Hypothalamus (tissue), 51 donors: ENCODE results near the gene SETD2.
"Not testable (repeated sequence)": the region's sequence is repeated elsewhere in the genome, so short reads cannot be mapped to it uniquely, and the experiment has no call there.

ENCODE experiments used
- DNase-seq, 51 donors: peaks; one replicate each; lab custom pipeline; 2025; lab: John Stamatoyannopoulos, UW

The SETD2 gene

DNA sequence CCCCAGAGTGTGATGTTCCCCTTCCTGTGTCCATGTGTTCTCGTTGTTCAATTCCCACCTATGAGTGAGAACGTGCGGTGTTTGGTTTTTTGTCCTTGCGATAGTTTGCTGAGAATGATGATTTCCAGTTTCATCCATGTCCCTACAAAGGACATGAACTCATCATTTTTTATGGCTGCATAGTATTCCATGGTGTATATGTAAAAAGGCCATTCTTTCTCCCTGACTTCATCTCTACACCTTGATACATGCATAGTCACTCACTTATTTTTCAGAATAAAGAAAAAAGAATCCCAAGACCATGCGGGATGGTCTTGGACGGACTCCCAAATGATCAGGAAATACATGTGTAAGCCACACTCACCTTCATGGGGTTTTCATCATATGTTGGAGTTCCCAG is 126.6 kb downstream of the SETD2 start:
- not testable (repeated sequence) for DNase-seq

DNA sequence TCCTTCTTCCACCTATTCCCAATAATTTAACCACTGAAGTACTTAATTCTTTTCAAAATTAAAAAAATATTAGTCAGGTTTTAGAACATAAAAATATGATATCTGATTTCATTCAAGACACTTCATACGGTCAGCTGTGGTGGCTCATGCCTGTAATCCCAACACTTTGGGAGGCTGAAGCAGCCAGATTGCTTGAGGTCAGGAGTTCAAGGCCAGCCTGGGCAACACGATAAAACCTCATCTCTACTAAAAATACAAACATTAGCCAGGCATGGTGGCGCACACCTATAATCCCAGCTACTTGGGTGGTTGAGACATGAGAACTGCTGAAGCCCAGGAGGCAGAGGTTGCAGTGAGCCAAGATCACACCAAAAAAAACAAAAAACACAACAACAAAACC is 127.8 kb downstream of the SETD2 start:
- no peak for DNase-seq

DNA sequence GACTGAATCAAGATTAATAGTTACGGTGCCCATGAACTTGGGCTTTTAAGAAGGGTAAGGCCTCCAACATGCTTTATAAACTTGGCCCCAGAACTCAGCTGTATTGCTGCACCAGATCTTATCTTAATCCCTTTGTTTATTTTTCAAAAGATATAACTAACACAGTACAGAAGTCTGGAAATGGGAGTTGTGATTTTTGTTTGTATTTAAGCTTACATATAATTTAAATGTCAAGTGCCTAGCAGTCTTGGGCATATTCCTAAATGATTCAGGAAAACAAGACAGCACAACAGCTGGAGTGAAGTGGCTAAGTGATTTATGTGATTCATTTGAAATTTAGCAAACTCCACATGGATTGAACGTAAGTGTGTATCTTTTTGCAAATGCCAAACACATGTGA is 128.3 kb downstream of the SETD2 start:
- DNase-seq, result no peak

DNA sequence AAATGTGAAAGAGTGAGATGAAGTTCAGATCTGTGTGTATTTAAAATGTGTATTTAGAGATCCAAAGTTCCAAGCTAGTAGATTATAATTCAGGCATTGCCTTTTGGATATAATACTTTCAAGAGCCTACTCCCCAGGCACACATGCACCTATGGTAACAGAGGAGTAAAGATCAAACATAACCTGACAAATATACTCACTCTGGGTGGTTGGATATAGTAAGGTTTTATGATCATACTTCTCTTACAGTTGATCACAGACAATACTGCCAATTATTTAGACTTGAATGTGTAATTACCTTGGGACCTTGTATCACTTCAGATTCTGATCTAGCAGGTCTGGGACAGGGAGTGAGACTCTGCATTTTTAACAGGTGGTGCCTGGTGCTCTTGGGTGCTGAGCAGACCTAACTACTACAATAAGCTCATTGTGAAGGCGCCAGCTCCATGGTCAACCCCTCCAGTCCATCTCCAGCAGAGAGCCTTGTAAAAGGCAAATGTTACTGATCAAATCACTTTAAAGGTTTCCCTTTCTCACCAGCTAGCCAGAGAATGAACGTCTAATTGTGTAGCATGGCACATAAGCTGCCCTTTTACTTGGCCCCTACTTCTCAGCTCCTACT is 128.9 kb downstream of the SETD2 start:
- peak in 8 of 51 donors; percentile 9 to 44 (median 12) for DNase-seq

DNA sequence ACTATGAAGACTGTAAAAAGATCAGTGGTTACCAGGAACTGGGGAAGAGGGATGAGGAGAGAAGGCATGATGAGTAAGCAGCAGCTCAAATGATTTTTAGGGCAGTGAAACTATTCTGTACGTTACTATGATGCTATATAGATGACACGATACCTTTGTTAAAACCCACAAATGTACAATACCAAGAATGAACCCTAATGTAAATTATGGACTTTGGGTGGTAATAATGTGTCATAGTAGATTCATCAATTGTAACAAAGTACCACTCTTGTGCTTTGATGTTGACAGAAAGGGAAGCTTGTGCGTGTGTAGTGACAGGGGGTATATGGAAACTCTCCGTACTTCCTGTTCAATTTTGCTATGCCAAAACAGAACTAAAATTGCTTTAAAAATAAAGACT is 132.9 kb downstream of the SETD2 start:
- DNase-seq, result not testable (repeated sequence)

DNA sequence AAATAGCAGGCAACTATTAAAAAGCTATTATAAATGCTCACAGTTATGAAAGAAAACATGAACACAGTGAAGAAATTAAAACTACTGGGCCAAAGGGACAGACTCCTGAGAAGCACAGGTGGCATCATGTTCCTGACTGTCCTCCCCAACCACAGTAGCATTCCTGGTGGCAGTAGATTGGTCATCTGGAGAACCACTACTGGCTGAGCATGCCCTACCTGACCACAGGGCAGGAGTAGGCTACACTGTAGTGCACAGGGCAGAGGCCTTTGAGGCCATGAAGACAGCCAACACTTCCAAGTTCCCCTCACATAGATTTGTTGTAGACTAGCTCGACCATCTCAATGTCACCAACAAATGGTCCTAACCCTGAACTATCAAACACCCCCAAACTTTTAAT is 135.2 kb downstream of the SETD2 start:
- DNase-seq, result no peak

DNA sequence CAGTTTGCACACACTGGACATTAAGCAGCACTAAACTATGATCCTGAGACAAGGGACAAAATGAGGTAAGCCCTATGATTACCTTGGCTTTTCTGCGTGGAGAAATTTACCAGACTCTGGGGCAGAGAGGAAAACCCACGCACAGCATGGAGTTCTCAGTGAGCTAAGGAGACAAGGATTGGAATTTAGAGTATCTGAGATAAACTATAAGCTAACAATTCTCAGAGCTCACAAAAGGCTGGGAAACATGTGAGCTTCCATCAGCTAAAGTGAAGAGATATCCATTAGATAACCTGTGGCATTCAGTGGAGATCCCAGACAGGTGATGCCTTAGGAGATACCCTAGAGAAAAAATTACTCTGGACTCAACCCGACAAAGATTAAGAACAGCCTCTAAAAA is 135.8 kb downstream of the SETD2 start:
- DNase-seq, result no peak

DNA sequence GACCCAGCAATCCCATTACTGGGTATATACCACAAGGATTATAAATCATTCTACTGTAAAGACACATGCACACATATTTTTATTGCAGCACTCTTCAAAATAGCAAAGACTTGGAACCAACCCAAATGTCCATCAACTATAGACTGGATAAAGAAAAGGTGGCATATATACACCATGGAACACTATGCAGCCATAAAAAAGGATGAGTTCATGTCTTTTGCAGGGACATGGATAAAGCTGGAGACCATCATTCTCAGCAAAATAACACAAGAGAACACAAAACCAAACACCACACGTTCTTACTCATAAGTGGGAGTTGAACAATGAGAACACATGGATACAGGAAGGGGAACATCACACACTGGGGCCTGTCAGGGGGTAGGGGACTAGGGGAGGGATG is 137.5 kb downstream of the SETD2 start:
- not testable (repeated sequence) for DNase-seq

DNA sequence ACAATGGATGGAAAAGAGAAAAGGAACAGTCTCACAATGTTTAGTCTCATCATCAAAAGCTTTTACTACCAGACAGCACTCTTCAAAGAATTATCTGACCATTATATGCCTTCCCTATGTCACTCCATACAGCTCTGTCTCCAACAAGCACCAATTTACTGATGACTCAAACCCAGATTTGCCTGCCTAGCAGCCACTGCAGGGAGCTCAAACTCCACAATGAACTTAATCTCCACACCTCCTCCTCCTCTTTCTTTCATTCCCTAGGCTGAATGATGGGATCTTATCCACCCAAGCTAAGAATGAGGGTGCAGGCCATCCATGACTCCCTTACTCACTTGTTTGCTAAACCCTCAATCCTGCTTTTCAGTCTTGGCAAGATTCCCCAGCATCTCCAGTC is 139.0 kb downstream of the SETD2 start:
- DNase-seq, result peak in 1 of 51 donors; percentile 24

DNA sequence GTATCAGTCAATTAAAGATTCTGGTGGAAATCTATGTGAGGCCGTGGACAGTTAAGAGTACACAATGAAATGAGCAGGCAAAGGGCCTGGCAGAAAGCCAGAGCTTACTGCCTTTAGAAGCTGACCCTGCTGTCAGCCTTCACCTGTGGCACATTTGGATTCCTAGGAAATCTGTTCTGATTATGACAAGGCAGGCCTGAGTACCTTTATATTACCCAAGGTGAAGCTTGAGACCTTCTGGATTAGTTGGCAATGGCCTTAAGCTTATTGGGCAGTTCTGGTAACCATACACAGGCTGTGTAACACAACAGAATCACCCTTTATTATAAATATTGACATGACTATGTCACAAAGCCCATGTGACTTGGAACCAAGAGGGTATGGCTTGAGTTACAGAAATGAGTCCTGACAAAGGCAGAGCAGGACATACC is 141.3 kb downstream of the SETD2 start:
- DNase-seq, result no peak

DNA sequence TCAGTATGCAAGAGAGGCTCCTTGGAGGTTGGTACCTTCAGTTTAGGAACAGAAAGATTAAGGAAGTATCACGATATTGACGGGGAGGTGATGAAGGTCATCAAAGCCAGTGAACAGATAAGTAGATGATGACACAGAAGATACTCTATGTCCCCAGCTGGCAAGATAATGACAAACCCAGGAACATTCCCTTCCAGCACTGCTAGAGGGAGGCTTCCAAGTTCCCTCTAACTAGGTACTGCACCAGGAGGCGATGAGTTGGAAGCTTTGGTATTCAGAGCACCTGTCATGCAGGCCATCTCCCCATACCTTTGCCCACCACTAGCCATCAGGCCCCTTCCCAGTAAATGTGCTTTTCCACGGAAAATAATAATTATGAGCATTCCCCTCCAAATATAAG is 143.6 kb downstream of the SETD2 start:
- no peak for DNase-seq

DNA sequence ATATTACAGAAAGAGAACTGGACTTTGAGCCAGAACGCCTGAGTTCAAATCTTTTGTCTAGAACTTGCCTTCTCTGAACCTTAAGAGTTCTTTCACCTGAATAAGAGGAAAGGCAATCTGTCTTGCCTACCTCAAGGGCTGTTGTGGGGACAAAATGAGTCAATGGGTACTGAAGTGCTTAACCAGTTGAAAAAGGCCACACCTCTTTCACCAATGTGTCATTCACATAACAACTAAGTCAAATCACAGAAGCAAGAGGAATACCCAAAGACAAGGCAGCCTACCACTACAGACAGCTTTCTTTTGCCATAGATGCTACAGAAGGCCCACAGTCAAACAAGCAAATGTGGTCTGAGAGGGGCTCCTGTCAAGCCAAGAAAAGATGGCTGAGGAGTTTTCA is 144.7 kb downstream of the SETD2 start:
- DNase-seq, result no peak

DNA sequence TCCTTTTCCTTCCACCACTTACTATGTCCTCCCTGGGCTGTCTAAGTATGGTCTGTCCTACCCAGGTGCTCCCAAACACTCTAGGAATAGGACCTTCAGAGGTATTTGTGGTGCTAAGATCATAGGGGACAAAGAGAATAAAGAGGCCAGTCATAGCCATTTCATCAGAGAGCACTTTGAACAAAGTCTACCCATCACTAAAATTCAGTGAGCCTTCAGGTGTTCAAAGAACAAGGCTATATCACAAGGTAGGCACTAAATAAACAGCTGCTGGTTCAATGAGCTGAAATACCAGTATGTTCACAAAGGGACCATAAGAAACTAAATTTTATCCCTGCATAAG is 145.7 kb downstream of the SETD2 start:
- no peak for DNase-seq

DNA sequence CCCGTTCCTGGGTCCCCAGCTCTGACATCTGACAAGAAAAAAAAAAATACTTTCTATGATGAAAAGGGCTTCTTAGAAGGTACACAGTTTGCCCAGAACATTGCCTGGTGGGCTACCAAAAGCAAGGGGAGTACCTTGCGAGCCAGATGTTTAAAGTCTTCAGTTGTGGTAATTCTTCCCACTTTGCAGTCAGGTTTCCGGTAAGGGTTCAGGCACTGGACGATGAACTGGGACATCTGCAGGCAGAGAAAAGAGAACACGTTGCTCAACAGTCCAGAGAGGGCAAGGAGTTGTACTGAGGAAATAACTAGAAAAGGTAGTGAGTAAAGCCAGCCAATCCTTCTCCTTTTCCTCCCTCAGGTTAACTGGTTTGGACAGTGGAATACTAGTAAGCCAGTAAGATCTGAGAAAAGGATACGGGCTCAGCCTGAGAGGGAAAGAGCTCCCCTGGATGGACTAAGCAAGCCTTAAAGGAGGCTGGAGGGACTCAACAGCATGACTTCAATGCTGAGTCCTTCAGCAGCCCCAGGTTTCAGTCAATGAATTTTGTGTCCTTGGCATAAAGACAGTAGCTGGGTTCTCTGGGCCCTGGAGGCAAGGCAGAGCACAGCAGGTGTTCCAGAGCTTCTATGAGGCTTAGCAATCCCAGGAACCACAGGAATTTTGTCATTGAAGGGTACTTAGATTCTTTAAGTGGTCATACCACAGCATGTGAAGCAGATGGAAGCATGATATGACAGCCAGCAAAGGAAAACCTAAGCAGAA is 146.2 kb downstream of the SETD2 start:
- DNase-seq, result no peak

DNA sequence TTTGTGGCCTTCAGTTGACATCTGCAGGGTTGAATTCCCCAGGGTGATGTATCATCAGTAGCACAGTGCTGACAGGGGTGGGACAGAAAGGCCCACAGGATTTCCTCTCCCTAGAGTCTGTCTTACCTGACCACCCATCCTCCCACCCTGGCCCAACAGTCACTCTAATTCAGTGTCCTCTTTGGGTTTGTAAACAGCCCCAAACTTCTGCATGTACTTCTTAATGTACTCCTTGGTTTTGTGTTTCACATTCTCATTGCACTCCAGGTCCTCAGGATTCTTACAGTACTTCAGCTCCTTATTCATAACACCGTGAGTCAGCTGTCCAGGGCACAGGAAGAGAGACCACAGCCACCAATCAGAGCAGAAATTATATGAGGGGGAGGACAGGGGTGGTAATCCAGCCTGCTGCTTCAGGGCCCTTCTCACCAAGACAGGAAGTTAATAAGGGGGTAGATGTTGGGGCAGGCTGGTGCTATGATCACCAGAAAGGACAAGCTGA is 146.9 kb downstream of the SETD2 start:
- no peak for DNase-seq

DNA sequence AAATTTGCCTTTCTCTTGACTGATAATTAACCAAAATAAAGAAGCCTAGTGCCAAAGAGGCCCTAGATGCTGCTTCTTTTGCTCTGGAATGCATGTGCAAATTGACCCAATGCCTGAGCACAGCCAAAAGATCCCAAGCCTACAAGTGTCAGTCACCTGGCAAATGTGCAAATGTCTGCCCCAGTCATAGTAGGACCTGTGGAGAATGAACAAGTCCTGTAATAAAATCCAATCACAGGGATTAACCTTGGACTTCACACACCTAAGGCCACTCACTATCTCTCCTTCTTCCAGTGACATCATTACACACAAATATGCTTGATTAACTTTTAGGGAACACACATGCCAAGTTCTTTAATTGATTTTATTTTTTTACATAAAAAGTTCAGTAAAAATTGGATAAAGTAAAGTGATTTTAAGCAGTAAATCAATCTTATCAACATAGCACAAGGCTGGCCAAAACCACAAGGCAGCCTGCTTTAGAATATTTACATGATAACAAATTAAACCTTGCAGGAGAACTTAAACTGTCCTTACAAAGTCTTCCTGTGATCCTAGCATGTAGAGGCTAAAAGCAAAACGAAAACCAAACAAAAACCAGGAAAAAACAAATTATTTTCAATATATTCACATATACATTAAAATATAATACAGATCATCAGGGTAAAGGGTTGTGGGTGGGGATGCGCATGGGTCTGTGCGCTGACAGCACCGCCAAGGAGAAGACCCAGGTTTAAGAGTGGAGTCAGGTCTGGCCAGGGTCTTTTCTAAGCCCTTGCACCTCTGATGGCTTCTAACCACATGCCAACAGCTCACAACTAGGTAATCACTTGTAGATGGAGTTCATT is 147.6 kb downstream of the SETD2 start:
- no peak for DNase-seq

DNA sequence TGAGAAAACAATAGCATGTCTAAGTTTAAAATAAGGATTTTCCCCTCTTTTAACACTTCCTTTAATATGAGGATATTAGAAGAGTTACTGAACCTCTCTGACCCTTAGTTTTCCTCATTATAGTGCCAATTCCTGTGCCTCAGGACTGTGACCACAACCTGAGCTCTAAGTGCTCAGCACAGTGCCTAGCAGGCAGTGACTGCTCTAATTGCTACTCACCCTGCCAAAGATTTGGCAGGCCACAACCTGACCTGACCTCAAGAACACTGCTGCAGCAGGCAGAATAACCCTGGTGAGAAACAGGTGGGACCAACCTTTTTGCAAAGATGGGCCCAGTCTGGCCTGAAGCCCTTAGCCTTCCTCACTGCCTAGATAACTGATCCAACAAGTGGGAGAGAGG is 148.8 kb downstream of the SETD2 start:
- DNase-seq, result no peak

DNA sequence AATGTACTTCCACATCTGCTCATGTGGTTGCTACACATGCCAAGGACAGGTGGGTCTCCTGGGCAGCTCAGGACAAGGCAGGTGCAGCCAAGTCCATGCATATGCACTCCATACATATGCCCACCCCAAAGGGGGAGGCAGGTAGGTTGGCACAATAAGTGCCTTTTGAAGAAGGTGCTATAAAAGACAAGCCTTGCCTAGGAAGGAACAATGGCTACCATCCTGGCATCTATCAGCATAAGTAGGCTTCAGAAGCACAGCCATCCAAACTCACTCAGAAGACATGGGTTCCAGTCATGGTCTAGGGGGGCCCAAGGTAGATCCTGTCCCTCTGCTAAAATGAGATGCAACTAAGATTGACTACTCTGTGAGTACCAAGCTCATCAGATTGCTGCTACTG is 149.9 kb downstream of the SETD2 start:
- DNase-seq, result no peak

DNA sequence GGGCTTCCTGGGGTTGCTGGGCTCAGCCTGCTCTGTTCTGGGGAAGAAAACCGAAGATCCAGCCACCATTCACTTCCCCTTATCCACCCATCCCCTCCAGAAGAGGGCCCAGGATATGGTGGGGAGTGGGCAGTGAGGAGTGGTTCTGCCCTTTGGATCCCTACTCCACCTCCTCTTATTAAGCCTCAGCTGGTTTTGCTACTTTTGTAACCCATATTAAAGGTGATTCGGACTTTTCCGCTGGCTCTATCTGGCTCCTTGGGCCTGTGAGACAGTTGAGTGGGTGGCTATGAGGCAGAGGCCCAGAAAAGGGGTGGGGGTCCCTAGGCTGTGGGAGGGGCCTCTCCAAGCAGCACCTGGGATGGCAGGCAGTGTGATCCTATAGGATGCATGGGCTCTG is 150.7 kb downstream of the SETD2 start:
- no peak for DNase-seq

DNA sequence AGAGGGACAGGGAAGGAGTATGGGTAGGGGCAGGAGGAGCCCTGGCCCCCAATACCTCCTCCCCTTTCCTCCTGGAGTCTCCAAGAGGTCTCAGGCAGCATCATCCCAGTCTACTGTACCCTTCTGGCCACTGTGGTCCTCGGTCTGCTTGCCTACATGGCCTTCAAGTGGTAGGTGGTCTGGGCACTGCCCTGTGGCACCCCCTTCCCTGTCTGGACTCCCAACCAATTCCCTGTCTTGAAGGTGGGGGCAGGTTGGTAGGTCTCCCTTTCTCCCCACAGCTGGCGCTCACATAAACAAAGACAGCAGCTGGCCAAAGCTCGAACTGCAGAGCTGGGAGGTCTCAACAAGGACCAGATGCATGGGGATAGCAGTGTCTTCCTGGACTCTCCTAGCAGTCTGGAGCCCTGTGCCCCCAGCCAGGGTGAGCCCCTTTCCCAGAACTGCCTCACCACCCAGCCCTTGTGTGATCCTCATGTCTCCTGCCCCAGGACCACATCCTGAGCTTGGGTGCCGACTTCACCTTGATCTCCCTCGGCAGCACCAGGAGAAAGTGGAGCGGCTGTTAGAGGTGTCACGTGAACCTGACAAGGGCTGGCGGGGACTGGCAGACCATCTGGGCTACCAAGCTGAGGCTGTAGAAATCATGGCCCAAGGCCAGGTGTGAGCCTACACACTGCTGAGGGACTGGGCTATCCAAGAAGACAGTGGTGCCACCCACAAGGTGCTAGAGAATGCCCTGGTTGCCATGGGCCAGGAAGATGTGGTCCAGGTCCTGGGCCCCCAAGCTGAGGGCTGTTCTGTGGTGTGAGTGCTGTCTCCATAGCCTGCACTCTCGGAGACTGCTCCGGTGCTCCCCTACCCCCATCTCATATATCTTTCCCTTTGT is 151.3 kb downstream of the SETD2 start:
- DNase-seq, result no peak

DNA sequence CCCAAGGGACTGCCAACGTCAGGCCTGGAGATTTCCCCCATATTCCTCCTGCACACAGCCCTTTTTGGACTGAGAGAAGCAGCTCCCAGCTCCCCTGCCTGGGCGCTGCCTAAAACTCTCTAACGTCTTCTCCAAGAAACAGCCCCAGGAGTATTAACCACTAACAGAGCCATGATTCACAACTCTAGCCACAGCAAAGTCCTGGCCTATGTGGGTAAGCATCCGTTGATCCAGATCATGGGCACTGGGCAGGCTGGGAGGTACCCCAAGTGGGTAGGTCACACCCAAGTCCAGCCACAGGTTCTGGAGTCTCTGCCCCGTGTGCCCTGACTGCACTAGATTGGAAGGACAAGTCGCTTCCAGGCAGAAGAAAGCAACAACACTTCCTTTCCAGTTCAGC is 152.5 kb downstream of the SETD2 start:
- DNase-seq, result no peak
